GM19035 (cell line): Measurements from ENCODE around the gene RAD51B.
A peak's percentile ranks its signal among the peaks of the same experiment; 100 is the strongest.

Experiments
- ATAC-seq: cut with Tn5 transposase; IDR thresholded peaks from one replicate; pipeline ENCODE4 v1.9.1; 2021; ENCODE audit not compliant: unreplicated experiment

RAD51B gene

GRCh38 chr14:68312884-68313610 is 493.5 kb downstream of the RAD51B start:
- peak; percentile 92 for ATAC-seq

GRCh38 chr14:68314642-68315041 is 495.1 kb downstream of the RAD51B start:
- no peak for ATAC-seq

GRCh38 chr14:68315081-68315480 is 495.5 kb downstream of the RAD51B start:
- ATAC-seq = no peak

- no peak for ATAC-seq
Measured at GRCh38 chr14:68316078-68316868, 496.7 kb downstream of the RAD51B start.

- ATAC-seq = no peak
Measured at GRCh38 chr14:68317239-68317638, 497.7 kb downstream of the RAD51B start.

- ATAC-seq = no peak
Measured at GRCh38 chr14:68318828-68319227, 499.2 kb downstream of the RAD51B start.

GRCh38 chr14:68320495-68320894 is 500.9 kb downstream of the RAD51B start:
- no peak for ATAC-seq

GRCh38 chr14:68322940-68323620 is 503.5 kb downstream of the RAD51B start:
- no peak for ATAC-seq

- ATAC-seq = no peak
Measured at GRCh38 chr14:68325267-68325807, 505.8 kb downstream of the RAD51B start.

- no peak for ATAC-seq
Measured at GRCh38 chr14:68327231-68327630, 507.7 kb downstream of the RAD51B start.

- ATAC-seq = peak; percentile 66
Measured at GRCh38 chr14:68328509-68328908, 508.9 kb downstream of the RAD51B start.

GRCh38 chr14:68331426-68331825 is 511.8 kb downstream of the RAD51B start:
- ATAC-seq = no peak

GRCh38 chr14:68331991-68332390 is 512.4 kb downstream of the RAD51B start:
- ATAC-seq = no peak

- no peak for ATAC-seq
Measured at GRCh38 chr14:68333262-68333661, 513.7 kb downstream of the RAD51B start.

- ATAC-seq = no peak
Measured at GRCh38 chr14:68335312-68335711, 515.7 kb downstream of the RAD51B start.

- ATAC-seq = no peak
Measured at GRCh38 chr14:68336165-68336564, 516.6 kb downstream of the RAD51B start.

- no peak for ATAC-seq
Measured at GRCh38 chr14:68337279-68337678, 517.7 kb downstream of the RAD51B start.

GRCh38 chr14:68340262-68340661 is 520.7 kb downstream of the RAD51B start:
- no peak for ATAC-seq

GRCh38 chr14:68341411-68342212 is 522.0 kb downstream of the RAD51B start:
- ATAC-seq = peak; percentile 70

- ATAC-seq = no peak
Measured at GRCh38 chr14:68342216-68342763, 522.7 kb downstream of the RAD51B start.
